Upper lobe of right lung (tissue), 1 donor: Measurements from ENCODE around the gene ANKRD40. TPM values are rescaled to one million over a fixed set of nuclear protein-coding genes. Genes with fewer than 3 reads are reported as not detected.
"Not testable (repeated sequence)": the region's sequence is repeated elsewhere in the genome, so short reads cannot be mapped to it uniquely, and the experiment has no call there.

Experiments
- ATAC-seq: fragments of 200-7000 bp; cut with Tn5 transposase; one replicate; pipeline ENCODE4 v1.9.1; 2020; ENCODE audit warnings: mild to moderate bottlenecking, moderate library complexity
- DNase-seq: peaks from one replicate; pipeline ENCODE4 v3.0.0-alpha.2; 2020
- H3K27ac ChIP-seq: fragments of 200-600 bp; one replicate; pipeline ENCODE4 v1.8.0; 2022
- H3K27me3 ChIP-seq: fragments of 200-600 bp; one replicate; pipeline ENCODE4 v1.8.0; 2022; ENCODE audit warnings: mild to moderate bottlenecking
- H3K36me3 ChIP-seq: fragments of 200-600 bp; one replicate; pipeline ENCODE4 v1.8.0; 2022
- H3K4me1 ChIP-seq: fragments of 200-600 bp; one replicate; pipeline ENCODE4 v1.8.0; 2022
- H3K4me3 ChIP-seq: fragments of 200-600 bp; one replicate; pipeline ENCODE4 v1.8.0; 2022; ENCODE audit warnings: mild to moderate bottlenecking
- H3K9me3 ChIP-seq: fragments of 200-600 bp; one replicate; pipeline ENCODE4 v1.8.0; 2022
- intact Hi-C: fragments of 100-400 bp; cut with DNase I; formaldehyde crosslinking; loops from one replicate; pipeline ENCODE4 v1.11.0; 2022
- total RNA-seq: library from RNA; stranded (reverse); fragmentation: NEBNext Ultra II Directional; extraction: Animal tissue kit (Norgen Biotek cat#: 25700); gene quantifications from one replicate; pipeline ENCODE4 v1.2.1, GENCODE V29; 2021
- TF ChIP-seq, protein P1 (sequence below): fragments of 200-600 bp; IDR thresholded peaks from one replicate; pipeline ENCODE4 v1.8.0; 2022; ENCODE audit warnings: antibody characterized with exemption
- donor health status: DM: no; HTN: yes; CAD: no; lungs with severe emphysema.

The ANKRD40 gene
- total RNA-seq, 1 donor from 2014 or later: 57.7 TPM

DNA sequence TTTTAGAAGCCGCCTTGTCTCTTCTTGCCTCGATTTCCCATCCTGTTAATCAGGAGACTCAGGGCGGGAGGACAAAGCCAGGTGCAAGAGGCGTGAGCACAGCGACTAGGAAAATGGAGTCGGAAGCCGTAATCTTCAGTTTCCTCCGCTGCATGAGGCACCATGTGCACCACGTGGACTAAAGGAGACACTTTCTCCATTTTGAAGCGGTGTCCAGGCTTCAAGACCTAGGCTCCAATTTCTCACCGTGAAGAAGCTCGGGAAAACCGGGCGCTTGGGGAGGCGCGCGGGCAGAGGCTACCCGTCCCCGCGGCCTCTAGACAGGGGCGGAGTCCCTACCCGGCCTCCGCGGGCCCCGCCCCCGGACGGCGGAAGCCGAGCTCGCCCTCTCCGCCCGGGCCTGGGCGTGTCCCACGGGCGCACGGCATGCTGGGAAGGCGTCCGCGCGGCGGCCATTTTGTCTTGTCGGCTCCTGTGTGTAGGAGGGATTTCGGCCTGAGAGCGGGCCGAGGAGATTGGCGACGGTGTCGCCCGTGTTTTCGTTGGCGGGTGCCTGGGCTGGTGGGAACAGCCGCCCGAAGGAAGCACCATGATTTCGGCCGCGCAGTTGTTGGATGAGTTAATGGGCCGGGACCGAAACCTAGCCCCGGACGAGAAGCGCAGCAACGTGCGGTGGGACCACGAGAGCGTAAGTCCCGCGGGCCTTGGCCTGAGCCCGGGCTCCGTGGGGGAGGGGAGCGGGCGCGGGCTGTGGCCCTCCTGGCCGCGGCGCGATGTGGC is 11.6 kb upstream of the ANKRD40 start, which contains the start of gene LUC7L3:
TSS of gene LUC7L3 (plus strand) at position 460 of the 780 bp plus-strand sequence. CDS start at position 590, 130 bp downstream.
- peak within 1 kb of the TSS; percentile 94 for H3K27ac ChIP-seq
- intact Hi-C loops: no loop called here
- no peaks in the 10 kb centered on the region for H3K27me3 ChIP-seq
- TF ChIP-seq, protein P1, sequence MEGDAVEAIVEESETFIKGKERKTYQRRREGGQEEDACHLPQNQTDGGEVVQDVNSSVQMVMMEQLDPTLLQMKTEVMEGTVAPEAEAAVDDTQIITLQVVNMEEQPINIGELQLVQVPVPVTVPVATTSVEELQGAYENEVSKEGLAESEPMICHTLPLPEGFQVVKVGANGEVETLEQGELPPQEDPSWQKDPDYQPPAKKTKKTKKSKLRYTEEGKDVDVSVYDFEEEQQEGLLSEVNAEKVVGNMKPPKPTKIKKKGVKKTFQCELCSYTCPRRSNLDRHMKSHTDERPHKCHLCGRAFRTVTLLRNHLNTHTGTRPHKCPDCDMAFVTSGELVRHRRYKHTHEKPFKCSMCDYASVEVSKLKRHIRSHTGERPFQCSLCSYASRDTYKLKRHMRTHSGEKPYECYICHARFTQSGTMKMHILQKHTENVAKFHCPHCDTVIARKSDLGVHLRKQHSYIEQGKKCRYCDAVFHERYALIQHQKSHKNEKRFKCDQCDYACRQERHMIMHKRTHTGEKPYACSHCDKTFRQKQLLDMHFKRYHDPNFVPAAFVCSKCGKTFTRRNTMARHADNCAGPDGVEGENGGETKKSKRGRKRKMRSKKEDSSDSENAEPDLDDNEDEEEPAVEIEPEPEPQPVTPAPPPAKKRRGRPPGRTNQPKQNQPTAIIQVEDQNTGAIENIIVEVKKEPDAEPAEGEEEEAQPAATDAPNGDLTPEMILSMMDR: no peak
- H3K36me3 ChIP-seq: no peaks in the 10 kb centered on the region
- ATAC-seq (peak; percentile 99), DNase-seq (peak; percentile 97)
- no peaks in the 10 kb centered on the region for H3K9me3 ChIP-seq
- H3K4me1 ChIP-seq: peaks cover 28% of the 10 kb centered on the region
- peak within 1 kb of the TSS; percentile 89 for H3K4me3 ChIP-seq

DNA sequence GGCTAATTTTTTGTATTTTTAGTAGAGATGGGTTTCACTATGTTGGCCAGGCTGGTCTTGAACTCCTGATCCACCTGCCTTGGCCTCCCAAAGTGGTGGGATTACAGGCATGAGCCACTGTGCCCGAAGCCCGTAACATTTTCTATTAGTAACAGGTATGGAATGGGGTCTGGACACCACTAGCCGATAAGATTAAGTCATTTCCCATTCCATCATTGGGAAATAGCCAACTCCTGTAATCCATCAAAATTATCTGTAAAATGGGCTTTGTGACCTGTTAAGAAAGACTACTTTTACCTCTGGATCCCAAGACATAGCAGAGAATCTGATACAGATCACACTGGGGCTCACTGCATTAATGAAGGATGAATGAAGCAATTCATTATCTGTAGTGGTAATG is 7.8 kb upstream of the ANKRD40 start:
- DNase-seq (no peak), ATAC-seq (no peak)
- H3K27ac ChIP-seq: no peak overlapping the region
- TF ChIP-seq, protein P1: no peak
- H3K27me3 ChIP-seq: no peaks in the 10 kb centered on the region
- intact Hi-C loops: no loop called here
- no peaks in the 10 kb centered on the region for H3K9me3 ChIP-seq
- H3K36me3 ChIP-seq: no peaks in the 10 kb centered on the region
- H3K4me1 ChIP-seq: no peaks in the 10 kb centered on the region
- no peak overlapping the region for H3K4me3 ChIP-seq

DNA sequence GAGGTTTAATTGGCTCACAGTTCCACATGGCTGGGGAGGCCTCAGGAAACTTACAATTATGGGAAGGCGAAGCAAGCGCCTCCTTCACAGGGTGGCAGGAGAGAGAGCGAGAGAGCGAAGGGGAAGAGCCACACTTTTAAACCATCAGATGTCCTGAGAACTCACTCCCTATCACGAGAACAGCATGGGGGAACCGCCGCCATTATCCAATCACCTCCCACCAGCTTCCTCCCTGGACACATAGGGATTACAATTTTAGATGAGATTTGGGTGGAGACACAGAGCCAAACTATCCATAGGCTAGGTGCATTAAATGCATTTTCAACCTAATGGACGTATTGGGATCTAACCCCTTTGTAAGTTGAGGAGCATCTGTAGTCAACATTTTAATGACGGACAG is 4.9 kb upstream of the ANKRD40 start:
- TF ChIP-seq, protein P1: no peak
- H3K4me1 ChIP-seq: peaks cover 18% of the 10 kb centered on the region
- no peak for ATAC-seq

DNA sequence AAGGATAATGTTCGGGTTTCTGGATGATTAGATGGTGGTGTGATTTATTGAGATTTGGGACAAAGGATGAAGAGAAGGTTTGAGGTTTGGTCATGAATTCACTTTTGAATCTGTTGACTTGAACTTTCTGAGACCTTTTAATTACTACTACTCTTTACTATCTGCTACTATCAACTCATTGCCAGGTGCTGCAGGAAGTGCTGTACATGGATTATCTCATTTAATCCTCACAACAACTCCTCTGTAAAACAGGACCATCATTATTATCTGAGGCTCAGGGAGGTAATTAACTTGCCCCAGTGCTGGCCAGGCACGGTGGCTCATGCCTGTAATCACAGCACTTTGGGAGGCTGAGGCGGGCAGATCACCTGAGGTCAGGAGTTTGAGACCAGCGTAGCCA is 2.9 kb upstream of the ANKRD40 start:
- H3K4me1 ChIP-seq: peaks cover 25% of the 10 kb centered on the region
- TF ChIP-seq, protein P1: no peak
- no peaks in the 10 kb centered on the region for H3K36me3 ChIP-seq
- ATAC-seq: no peak
- H3K9me3 ChIP-seq: no peaks in the 10 kb centered on the region
- intact Hi-C loops: no loop called here
- no peaks in the 10 kb centered on the region for H3K27me3 ChIP-seq
- H3K27ac ChIP-seq: no peak overlapping the region
- DNase-seq: no peak
- no peak overlapping the region for H3K4me3 ChIP-seq

More for the DNA sequence above, 4.9 kb upstream of the ANKRD40 start:
- Histone ChIP-seq H3K27me3 (no peaks in the 10 kb centered on the region), H3K36me3 (no peaks in the 10 kb centered on the region), H3K9me3 (no peaks in the 10 kb centered on the region), H3K27ac (no peak overlapping the region), H3K4me3 (no peak overlapping the region)
- no peak for DNase-seq
- intact Hi-C loops: no loop called here

DNA sequence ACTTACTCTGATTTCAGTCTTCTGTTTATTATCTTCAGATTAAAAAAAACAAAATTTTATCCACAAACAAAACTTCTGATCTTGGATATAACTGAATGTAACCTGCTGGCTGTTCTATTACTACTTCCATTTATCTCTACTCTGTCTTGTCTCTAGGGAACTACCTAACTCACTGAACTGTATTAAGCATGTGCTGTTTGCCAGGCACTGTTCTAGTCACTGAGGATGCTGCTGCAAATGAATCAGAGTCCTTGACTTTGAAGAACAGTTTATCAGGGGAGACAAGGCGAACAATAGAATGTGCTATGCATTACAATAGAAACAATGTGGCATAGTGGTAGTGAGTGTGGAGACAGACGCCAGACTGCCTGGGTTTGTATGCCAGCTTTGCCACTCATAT is 2.3 kb upstream of the ANKRD40 start:
- TF ChIP-seq, protein P1: no peak
- no peak overlapping the region for H3K4me3 ChIP-seq
- H3K27me3 ChIP-seq: no peaks in the 10 kb centered on the region
- no peaks in the 10 kb centered on the region for H3K36me3 ChIP-seq
- no peak overlapping the region for H3K27ac ChIP-seq
- no peaks in the 10 kb centered on the region for H3K9me3 ChIP-seq
- peaks cover 27% of the 10 kb centered on the region for H3K4me1 ChIP-seq
- ATAC-seq: no peak
- intact Hi-C loops: no loop called here
- no peak for DNase-seq

DNA sequence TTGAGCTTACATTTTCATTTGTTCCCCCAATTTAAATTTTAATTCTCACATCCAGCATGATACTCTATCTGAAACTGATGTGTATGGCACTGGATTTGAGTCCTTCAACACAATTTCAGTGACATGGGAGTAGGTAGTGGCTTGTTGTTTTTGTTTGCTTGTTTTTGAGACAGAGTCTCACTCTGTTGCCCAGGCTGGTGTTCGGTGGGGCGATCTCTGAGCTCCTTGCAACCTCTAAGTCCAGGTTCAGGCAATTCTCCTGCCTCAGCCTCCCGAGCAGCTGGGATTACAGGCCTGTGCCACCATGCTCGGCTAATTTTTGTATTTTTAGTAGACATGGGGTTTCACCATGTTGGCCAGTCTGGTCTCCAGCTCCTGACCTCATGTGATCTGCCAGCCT is 1.3 kb upstream of the ANKRD40 start:
- H3K27me3 ChIP-seq, H3K36me3 ChIP-seq, DNase-seq, H3K9me3 ChIP-seq, ATAC-seq, intact Hi-C loops: not testable (repeated sequence)
- Histone ChIP-seq H3K4me3 (peak overlapping the region; percentile 78), H3K4me1 (peaks cover 27% of the 10 kb centered on the region), H3K27ac (peak overlapping the region; percentile 97)
